ENCODE results near the gene GRIN3A.
"Not testable (repeated sequence)": the region's sequence is repeated elsewhere in the genome, so short reads cannot be mapped to it uniquely, and the experiment has no call there.

GRIN3A gene

DNA sequence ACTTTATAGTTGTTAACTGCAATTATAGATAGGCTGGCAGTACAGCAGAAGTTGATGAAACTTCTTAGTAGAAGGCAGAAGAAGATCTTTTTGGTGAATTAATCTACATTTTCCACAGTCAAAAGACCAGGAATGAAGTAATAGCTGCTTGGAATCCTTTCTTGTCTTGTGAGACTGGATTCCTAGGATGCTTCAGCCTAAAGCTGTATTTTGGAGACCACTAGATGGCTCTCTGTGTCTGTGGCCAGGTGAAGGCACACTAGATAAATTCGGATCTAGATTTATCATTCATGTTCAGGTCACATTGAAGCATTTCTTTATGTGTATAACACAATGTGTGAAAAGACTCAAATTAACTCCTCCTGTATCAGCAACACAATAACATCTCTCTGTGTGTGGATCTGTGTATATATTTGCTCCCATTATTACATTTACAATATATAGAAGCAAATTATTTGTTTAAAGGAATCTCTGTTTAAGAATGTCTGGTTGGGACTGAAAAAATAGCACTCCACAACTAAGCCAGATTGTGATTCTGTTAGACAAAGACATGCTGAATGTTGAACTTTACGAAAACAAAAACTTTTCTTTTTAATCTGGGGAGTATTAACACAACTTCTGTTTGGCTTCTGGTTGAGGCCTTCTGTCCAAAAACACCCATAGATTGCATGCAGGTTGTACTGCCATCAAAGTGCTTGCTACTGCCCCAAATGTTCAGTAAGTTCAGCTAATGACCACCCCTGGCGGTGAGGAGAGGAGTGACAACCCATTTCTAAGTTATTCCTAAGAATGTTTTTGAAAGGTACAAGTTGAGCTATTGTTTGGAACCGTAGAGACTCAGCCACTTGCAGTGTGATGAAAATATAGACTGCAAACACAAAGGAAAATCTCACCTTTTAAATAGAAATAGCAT is 10.6 kb downstream of the GRIN3A start:
- 56% methylated on average over 3 of the region's 4 CpGs for WGBS
- no peak for DNase-seq
- Histone ChIP-seq H3K27me3 (ENCODE audit: control insufficient read depth in 1 of 2, insufficient read depth in 1 of 2, low read length in 2 of 2) (peaks cover 0 to 5% of the 10 kb centered on the region in 2 experiments), H3K23ac (ENCODE audit: low read length in 2 of 2) (no peak overlapping the region), H3K9ac (ENCODE audit: low read length) (no peak overlapping the region), H3K36me3 (ENCODE audit: control insufficient read depth in 1 of 2, insufficient read depth in 2 of 2, low read depth in 1 of 2, low read length in 2 of 2) (no peaks in the 10 kb centered on the region), H2BK15ac (ENCODE audit: low read depth, poor library complexity, severe bottlenecking) (no peak overlapping the region), H3K4me3 (ENCODE audit: insufficient read depth in 1 of 2, low read depth in 1 of 2, low read length in 2 of 2) (no peak overlapping the region), H3K79me1 (replicated peaks; ENCODE audit: low read length, poor library complexity, severe bottlenecking) (no peaks in the 10 kb centered on the region), H3K4me2 (ENCODE audit: low read length, poor library complexity, severe bottlenecking) (no peak overlapping the region), H2AK5ac (ENCODE audit: low read length, severe bottlenecking) (no peak overlapping the region), H2BK120ac (ENCODE audit: low read depth, low read length) (no peak overlapping the region), H3K4me1 (ENCODE audit: control insufficient read depth, insufficient read depth, low read depth, low read length) (no peaks in the 10 kb centered on the region), H2BK12ac (ENCODE audit: low read length in 2 of 2) (no peak overlapping the region), H3K9me3 (ENCODE audit: control insufficient read depth, low read length) (no peaks in the 10 kb centered on the region), H2AFZ (ENCODE audit: low read depth, low read length) (no peak overlapping the region), H3K27ac (ENCODE audit: low read length, poor library complexity, severe bottlenecking) (no peak overlapping the region), H3K18ac (ENCODE audit: low read depth in 1 of 2, low read length in 2 of 2) (no peak overlapping the region), H3K4ac (ENCODE audit: low read depth in 1 of 2, low read length in 2 of 2) (no peak overlapping the region), H4K91ac (ENCODE audit: low read length) (no peak overlapping the region), H2BK5ac (ENCODE audit: low read depth, low read length, poor library complexity, severe bottlenecking) (no peak overlapping the region), H3K14ac (ENCODE audit: low read length in 2 of 2) (no peak overlapping the region), H4K8ac (ENCODE audit: low read length) (no peak overlapping the region)

DNA sequence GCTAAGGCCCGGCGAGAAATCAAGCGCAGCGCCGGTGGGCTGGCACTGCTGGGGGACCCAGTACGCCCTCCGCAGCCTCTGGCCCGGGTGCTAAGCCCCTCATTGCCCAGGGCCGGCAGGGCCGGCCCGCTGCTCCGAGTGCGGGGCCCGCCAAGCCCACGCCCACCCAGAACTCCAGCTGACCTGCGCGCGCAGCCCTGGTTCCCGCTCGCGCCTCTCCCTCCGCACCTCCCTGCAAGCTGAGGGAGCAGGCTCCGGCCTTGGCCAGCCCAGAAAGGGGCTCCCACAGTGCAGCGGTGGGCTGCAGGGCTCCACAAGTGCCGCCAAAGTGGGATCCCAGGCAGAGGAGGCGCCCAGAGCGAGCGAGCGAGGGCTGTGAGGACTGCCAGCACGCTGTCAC is 14.2 kb downstream of the GRIN3A start:
- H3K23ac ChIP-seq (ENCODE audit: low read length in 2 of 2) = not testable (repeated sequence)
- 93% methylated on average over 30 of the region's 30 CpGs for WGBS

DNA sequence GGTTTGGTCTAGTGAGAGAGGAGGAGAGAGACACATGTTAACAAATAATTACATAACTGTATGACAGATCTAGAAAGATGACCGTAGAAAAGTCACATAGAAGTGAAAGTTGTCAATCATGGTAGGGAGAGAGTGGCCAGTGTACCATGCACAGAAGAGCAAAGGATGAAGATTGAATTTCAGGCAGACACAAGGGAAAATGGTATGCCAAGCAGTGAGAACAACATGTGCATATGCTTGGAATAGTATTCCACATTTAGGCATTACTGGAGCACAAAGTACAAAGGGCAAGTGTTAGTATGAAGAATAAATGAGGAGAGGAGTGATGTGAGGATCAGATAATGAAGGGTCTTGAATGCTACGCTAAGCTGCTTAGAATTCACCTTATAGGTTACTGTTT is 20.3 kb downstream of the GRIN3A start:
- no peak overlapping the region for H2BK120ac ChIP-seq (ENCODE audit: low read depth, low read length)
- no peak overlapping the region for H3K23ac ChIP-seq (ENCODE audit: low read length in 2 of 2)
- no peaks in the 10 kb centered on the region for H3K79me1 ChIP-seq (replicated peaks; ENCODE audit: low read length, poor library complexity, severe bottlenecking)
- H3K4me1 ChIP-seq (ENCODE audit: control insufficient read depth, insufficient read depth, low read depth, low read length) = no peaks in the 10 kb centered on the region
- H3K27ac ChIP-seq (ENCODE audit: low read length, poor library complexity, severe bottlenecking) = no peak overlapping the region
- H2AFZ ChIP-seq (ENCODE audit: low read depth, low read length) = no peak overlapping the region
- no peak overlapping the region for H3K4me3 ChIP-seq (ENCODE audit: insufficient read depth in 1 of 2, low read depth in 1 of 2, low read length in 2 of 2)
- H2BK5ac ChIP-seq (ENCODE audit: low read depth, low read length, poor library complexity, severe bottlenecking) = no peak overlapping the region
- no peak overlapping the region for H2BK12ac ChIP-seq (ENCODE audit: low read length in 2 of 2)
- peaks cover 0 to 15% of the 10 kb centered on the region in 2 experiments for H3K27me3 ChIP-seq (ENCODE audit: control insufficient read depth in 1 of 2, insufficient read depth in 1 of 2, low read length in 2 of 2)
- WGBS = 70% methylated on average over 2 of the region's 2 CpGs
- H3K9ac ChIP-seq (ENCODE audit: low read length) = no peak overlapping the region
- H2BK15ac ChIP-seq (ENCODE audit: low read depth, poor library complexity, severe bottlenecking) = no peak overlapping the region
- no peak overlapping the region for H4K91ac ChIP-seq (ENCODE audit: low read length)
- no peak overlapping the region for H3K4ac ChIP-seq (ENCODE audit: low read depth in 1 of 2, low read length in 2 of 2)
- no peaks in the 10 kb centered on the region for H3K36me3 ChIP-seq (ENCODE audit: control insufficient read depth in 1 of 2, insufficient read depth in 2 of 2, low read depth in 1 of 2, low read length in 2 of 2)
- no peak overlapping the region for H2AK5ac ChIP-seq (ENCODE audit: low read length, severe bottlenecking)
- H3K14ac ChIP-seq (ENCODE audit: low read length in 2 of 2) = no peak overlapping the region
- no peak for DNase-seq
- H3K18ac ChIP-seq (ENCODE audit: low read depth in 1 of 2, low read length in 2 of 2) = no peak overlapping the region
- no peaks in the 10 kb centered on the region for H3K9me3 ChIP-seq (ENCODE audit: control insufficient read depth, low read length)
- no peak overlapping the region for H3K4me2 ChIP-seq (ENCODE audit: low read length, poor library complexity, severe bottlenecking)
- H4K8ac ChIP-seq (ENCODE audit: low read length) = no peak overlapping the region

More for the DNA sequence above, 14.2 kb downstream of the GRIN3A start:
- not testable (repeated sequence) for H3K4me1 ChIP-seq (ENCODE audit: control insufficient read depth, insufficient read depth, low read depth, low read length); H2AK5ac ChIP-seq (ENCODE audit: low read length, severe bottlenecking); H3K9me3 ChIP-seq (ENCODE audit: control insufficient read depth, low read length); H3K4me2 ChIP-seq (ENCODE audit: low read length, poor library complexity, severe bottlenecking); H2BK5ac ChIP-seq (ENCODE audit: low read depth, low read length, poor library complexity, severe bottlenecking); H3K4me3 ChIP-seq (ENCODE audit: insufficient read depth in 1 of 2, low read depth in 1 of 2, low read length in 2 of 2); H3K36me3 ChIP-seq (ENCODE audit: control insufficient read depth in 1 of 2, insufficient read depth in 2 of 2, low read depth in 1 of 2, low read length in 2 of 2); H4K8ac ChIP-seq (ENCODE audit: low read length); H2BK12ac ChIP-seq (ENCODE audit: low read length in 2 of 2); H2BK120ac ChIP-seq (ENCODE audit: low read depth, low read length); H3K4ac ChIP-seq (ENCODE audit: low read depth in 1 of 2, low read length in 2 of 2); H3K18ac ChIP-seq (ENCODE audit: low read depth in 1 of 2, low read length in 2 of 2); H4K91ac ChIP-seq (ENCODE audit: low read length); H2BK15ac ChIP-seq (ENCODE audit: low read depth, poor library complexity, severe bottlenecking); H3K14ac ChIP-seq (ENCODE audit: low read length in 2 of 2); DNase-seq; H3K79me1 ChIP-seq (replicated peaks; ENCODE audit: low read length, poor library complexity, severe bottlenecking); H2AFZ ChIP-seq (ENCODE audit: low read depth, low read length); H3K27ac ChIP-seq (ENCODE audit: low read length, poor library complexity, severe bottlenecking); H3K9ac ChIP-seq (ENCODE audit: low read length)
- peaks cover 0 to 15% of the 10 kb centered on the region in 2 experiments for H3K27me3 ChIP-seq (ENCODE audit: control insufficient read depth in 1 of 2, insufficient read depth in 1 of 2, low read length in 2 of 2)

DNA sequence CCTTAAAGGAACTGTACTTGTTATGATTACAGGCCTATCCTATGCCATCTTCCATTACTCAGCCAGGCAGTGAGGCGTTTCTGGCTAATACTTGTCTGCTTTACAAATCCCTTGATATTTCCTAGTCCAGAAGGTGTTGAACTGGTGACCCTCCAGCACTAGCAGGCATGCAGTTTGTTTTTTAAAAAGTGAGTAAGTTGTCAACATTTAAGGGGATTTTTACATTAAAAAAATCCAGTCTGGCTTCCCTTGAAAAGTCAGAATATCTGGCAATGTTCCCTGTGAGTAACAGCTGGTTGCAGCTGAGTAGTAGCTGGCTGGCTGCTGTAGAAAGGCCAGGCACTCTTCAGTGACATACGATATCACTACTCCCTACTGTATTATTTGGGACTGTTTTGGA is 21.8 kb downstream of the GRIN3A start:
- Histone ChIP-seq H3K9me3 (ENCODE audit: control insufficient read depth, low read length) (no peaks in the 10 kb centered on the region), H3K79me1 (replicated peaks; ENCODE audit: low read length, poor library complexity, severe bottlenecking) (no peaks in the 10 kb centered on the region), H3K18ac (ENCODE audit: low read depth in 1 of 2, low read length in 2 of 2) (no peak overlapping the region), H3K4ac (ENCODE audit: low read depth in 1 of 2, low read length in 2 of 2) (no peak overlapping the region), H3K27ac (ENCODE audit: low read length, poor library complexity, severe bottlenecking) (no peak overlapping the region), H3K14ac (ENCODE audit: low read length in 2 of 2) (no peak overlapping the region), H4K91ac (ENCODE audit: low read length) (no peak overlapping the region), H2BK120ac (ENCODE audit: low read depth, low read length) (no peak overlapping the region), H2AK5ac (ENCODE audit: low read length, severe bottlenecking) (no peak overlapping the region), H3K36me3 (ENCODE audit: control insufficient read depth in 1 of 2, insufficient read depth in 2 of 2, low read depth in 1 of 2, low read length in 2 of 2) (no peaks in the 10 kb centered on the region), H3K4me3 (ENCODE audit: insufficient read depth in 1 of 2, low read depth in 1 of 2, low read length in 2 of 2) (no peak overlapping the region), H3K4me2 (ENCODE audit: low read length, poor library complexity, severe bottlenecking) (no peak overlapping the region), H2BK5ac (ENCODE audit: low read depth, low read length, poor library complexity, severe bottlenecking) (no peak overlapping the region), H4K8ac (ENCODE audit: low read length) (no peak overlapping the region), H3K27me3 (ENCODE audit: control insufficient read depth in 1 of 2, insufficient read depth in 1 of 2, low read length in 2 of 2) (peaks cover 0 to 25% of the 10 kb centered on the region in 2 experiments), H2AFZ (ENCODE audit: low read depth, low read length) (no peak overlapping the region), H2BK15ac (ENCODE audit: low read depth, poor library complexity, severe bottlenecking) (no peak overlapping the region), H3K4me1 (ENCODE audit: control insufficient read depth, insufficient read depth, low read depth, low read length) (no peaks in the 10 kb centered on the region), H3K9ac (ENCODE audit: low read length) (no peak overlapping the region), H2BK12ac (ENCODE audit: low read length in 2 of 2) (no peak overlapping the region), H3K23ac (ENCODE audit: low read length in 2 of 2) (no peak overlapping the region)
- DNase-seq = no peak
- 14% methylated on average over 1 of the region's 2 CpGs for WGBS
